PC-3 (cell line): ENCODE measurements around the gene HDAC9. TPM values are rescaled to one million over a fixed set of nuclear protein-coding genes. Genes with fewer than 3 reads are reported as not detected.

Experiments used
- ATAC-seq: fragments of 200-7000 bp; cut with Tn5 transposase; 2 replicates; pipeline ENCODE4 v1.9.1; 2020; ENCODE audit warnings: mild to moderate bottlenecking, moderate library complexity
- BruUV-seq: library from RNA; stranded (reverse); fragments of 400-500 nt; replicated peaks from 2 replicates; lab custom pipeline; 2021; lab: Mats Ljungman, UMichigan
- CTCF ChIA-PET: fragments of 300-600 bp; sonication (Branson Sonifier 250); formaldehyde crosslinking; loops from one replicate; lab custom pipeline; 2022; ENCODE audit warnings: antibody characterized with exemption; lab: Charles Lee
- POLR2A ChIA-PET: fragments of 300-600 bp; sonication (Branson Sonifier 250); formaldehyde crosslinking; loops from one replicate; lab custom pipeline; 2022; ENCODE audit warnings: antibody characterized with exemption; ENCODE audit not compliant: unreplicated experiment; lab: Charles Lee
- DNase-seq: peaks from one replicate; pipeline ENCODE4 v3.0.0-alpha.2; 2015
- H2AFZ ChIP-seq: fragments of 300-600 bp; sonication (generic); 2 replicates; pipeline ENCODE4 v1.6.0; 2016; ENCODE audit warnings: antibody characterized with exemption, low read length
- H3F3A ChIP-seq: fragments of 300-600 bp; sonication (generic); one replicate; pipeline ENCODE4 v1.6.0; 2017; ENCODE audit warnings: antibody characterized with exemption, low read length, control low read depth, mild to moderate bottlenecking; ENCODE audit not compliant: unreplicated experiment
- H3K27ac ChIP-seq: fragments of 300-600 bp; sonication (generic); 2 replicates; pipeline ENCODE4 v1.5.1; 2016; ENCODE audit warnings: mild to moderate bottlenecking, low read length
- H3K27me3 ChIP-seq: fragments of 300-600 bp; sonication (generic); 2 replicates; pipeline ENCODE4 v1.6.1; 2016; ENCODE audit warnings: low read length, mixed read lengths
- H3K36me3 ChIP-seq: fragments of 300-600 bp; sonication (generic); 2 replicates; pipeline ENCODE4 v1.6.1; 2016; ENCODE audit warnings: low read depth, mixed run types, low read length, mixed read lengths
- H3K4me1 ChIP-seq: fragments of 300-600 bp; sonication (generic); 2 replicates; pipeline ENCODE4 v1.5.1; 2016; ENCODE audit warnings: low read length; ENCODE audit not compliant: insufficient read depth
- H3K4me2 ChIP-seq: fragments of 300-600 bp; sonication (generic); 2 replicates; pipeline ENCODE4 v1.6.0; 2016; ENCODE audit warnings: low read length
- H3K4me3 ChIP-seq: fragments of 300-600 bp; sonication (generic); 2 replicates; pipeline ENCODE4 v1.5.1; 2016; ENCODE audit warnings: mild to moderate bottlenecking, low read length, mixed read lengths
- H3K79me2 ChIP-seq: fragments of 300-600 bp; sonication (generic); 2 replicates; pipeline ENCODE4 v1.6.1; 2017; ENCODE audit warnings: low read length, mixed read lengths
- H3K9ac ChIP-seq: fragments of 300-600 bp; sonication (generic); 2 replicates; pipeline ENCODE4 v1.6.0; 2016; ENCODE audit warnings: mild to moderate bottlenecking, low read length
- H3K9me2 ChIP-seq: fragments of 300-600 bp; sonication (generic); replicated peaks from 2 replicates; pipeline ENCODE4 v1.6.1; 2016; ENCODE audit warnings: mixed run types, low read length, mixed read lengths
- H3K9me3 ChIP-seq: fragments of 300-600 bp; sonication (generic); 2 replicates; pipeline ENCODE4 v1.6.1; 2016; ENCODE audit warnings: low read length, mixed read lengths
- H4K20me1 ChIP-seq: fragments of 300-600 bp; sonication (generic); 2 replicates; pipeline ENCODE4 v1.6.1; 2016; ENCODE audit warnings: low read length, mixed read lengths
- EZH2 ChIP-seq: fragments of 300-600 bp; sonication (generic); IDR thresholded peaks from one replicate; pipeline ENCODE4 v1.6.1; 2017; ENCODE audit warnings: antibody characterized with exemption, mild to moderate bottlenecking, low read length; ENCODE audit not compliant: unreplicated experiment
- EZH2phosphoT487 ChIP-seq: fragments of 300-600 bp; sonication (generic); IDR thresholded peaks from 2 replicates; pipeline ENCODE4 v1.6.1; 2018; ENCODE audit warnings: mild to moderate bottlenecking, antibody characterized with exemption, low read length, borderline replicate concordance
- intact Hi-C: fragments of 100-400 bp; cut with micrococcal nuclease; formaldehyde crosslinking; loops from 2 replicates; pipeline ENCODE4 v1.9.0; 2023
- total RNA-seq: library from RNA; depleted of rRNA; stranded (reverse); fragments of >200 nt; gene quantifications from 2 replicates; pipeline ENCODE4 v1.2.3, GENCODE V29; 2014
- TF ChIP-seq, protein P1 (sequence below): fragments of 300-600 bp; sonication (generic); conservative IDR thresholded peaks from 2 replicates; pipeline ENCODE4 v1.5.1; 2017; ENCODE audit warnings: antibody characterized with exemption, low read depth, mild to moderate bottlenecking, low read length

Gene HDAC9
- total RNA-seq, 1 experiment from 2014 or later, result 7.8 TPM

DNA sequence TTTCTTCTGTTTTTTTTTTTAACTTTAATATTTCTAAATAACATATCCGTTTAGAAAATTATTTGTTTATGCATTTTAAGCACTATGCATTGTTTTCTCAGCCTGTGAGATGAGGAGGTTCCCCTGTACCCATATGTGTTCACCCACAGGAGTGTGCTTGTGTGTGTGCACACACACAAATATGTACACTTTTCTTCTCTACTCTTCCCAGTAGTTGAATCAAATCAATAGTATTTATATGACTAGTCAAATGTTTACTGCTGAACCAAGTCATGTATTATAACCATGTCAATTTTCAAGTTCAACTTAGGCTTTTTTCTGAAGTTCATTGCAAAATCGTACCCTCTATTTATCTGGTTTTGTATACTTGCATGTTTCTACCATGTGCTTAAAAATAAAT lies 37.3 kb downstream of the HDAC9 start:
- peaks cover 6% of the 10 kb centered on the region for H3K4me1 ChIP-seq
- H3K27ac ChIP-seq, result no peak overlapping the region
- H3K9ac ChIP-seq, result no peak overlapping the region
- H3K9me2 ChIP-seq, result no peaks in the 10 kb centered on the region
- ATAC-seq (no peak), DNase-seq (no peak)
- H3K79me2 ChIP-seq, result no peaks in the 10 kb centered on the region
- no peak overlapping the region for H3K4me2 ChIP-seq
- H2AFZ ChIP-seq, result no peak overlapping the region
- H3K27me3 ChIP-seq, result no peaks in the 10 kb centered on the region
- H3K36me3 ChIP-seq, result no peaks in the 10 kb centered on the region
- no peaks in the 10 kb centered on the region for H4K20me1 ChIP-seq
- TF ChIP-seq, protein P1, sequence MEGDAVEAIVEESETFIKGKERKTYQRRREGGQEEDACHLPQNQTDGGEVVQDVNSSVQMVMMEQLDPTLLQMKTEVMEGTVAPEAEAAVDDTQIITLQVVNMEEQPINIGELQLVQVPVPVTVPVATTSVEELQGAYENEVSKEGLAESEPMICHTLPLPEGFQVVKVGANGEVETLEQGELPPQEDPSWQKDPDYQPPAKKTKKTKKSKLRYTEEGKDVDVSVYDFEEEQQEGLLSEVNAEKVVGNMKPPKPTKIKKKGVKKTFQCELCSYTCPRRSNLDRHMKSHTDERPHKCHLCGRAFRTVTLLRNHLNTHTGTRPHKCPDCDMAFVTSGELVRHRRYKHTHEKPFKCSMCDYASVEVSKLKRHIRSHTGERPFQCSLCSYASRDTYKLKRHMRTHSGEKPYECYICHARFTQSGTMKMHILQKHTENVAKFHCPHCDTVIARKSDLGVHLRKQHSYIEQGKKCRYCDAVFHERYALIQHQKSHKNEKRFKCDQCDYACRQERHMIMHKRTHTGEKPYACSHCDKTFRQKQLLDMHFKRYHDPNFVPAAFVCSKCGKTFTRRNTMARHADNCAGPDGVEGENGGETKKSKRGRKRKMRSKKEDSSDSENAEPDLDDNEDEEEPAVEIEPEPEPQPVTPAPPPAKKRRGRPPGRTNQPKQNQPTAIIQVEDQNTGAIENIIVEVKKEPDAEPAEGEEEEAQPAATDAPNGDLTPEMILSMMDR, result no peak
- no peak for TF ChIP-seq EZH2phosphoT487
- no peak for TF ChIP-seq EZH2
- CTCF ChIA-PET, result no interaction called here
- BruUV-seq, result no TSS peak
- POLR2A ChIA-PET, result no interaction called here
- H3K4me3 ChIP-seq, result no peak overlapping the region
- H3K9me3 ChIP-seq, result no peaks in the 10 kb centered on the region
- no peaks in the 10 kb centered on the region for H3F3A ChIP-seq
- intact Hi-C loops, result no loop called here

DNA sequence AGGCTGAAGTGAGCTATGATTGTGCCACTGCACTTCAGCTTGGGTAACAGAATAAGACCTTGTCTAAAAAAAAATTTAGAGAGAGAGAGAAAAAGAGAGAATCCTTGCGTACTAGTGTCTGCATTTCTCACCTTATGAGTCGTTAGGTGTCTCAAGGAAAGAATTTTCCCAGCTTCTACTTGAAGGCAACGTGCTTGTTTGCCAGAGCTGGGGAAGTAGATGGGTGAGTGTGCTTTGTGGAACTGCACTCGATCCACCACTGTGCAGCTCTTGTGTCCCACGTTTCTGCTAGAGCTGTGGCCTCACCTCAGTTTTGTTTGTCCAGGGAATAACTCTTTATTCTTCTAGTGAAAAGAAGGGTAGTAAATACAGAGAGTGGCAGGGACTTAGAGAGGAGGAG lies 38.9 kb downstream of the HDAC9 start:
- H3K27me3 ChIP-seq, result no peaks in the 10 kb centered on the region
- H3K4me3 ChIP-seq, result no peak overlapping the region
- no peak overlapping the region for H3K27ac ChIP-seq
- no TSS peak for BruUV-seq
- H3F3A ChIP-seq, result no peaks in the 10 kb centered on the region
- DNase-seq (no peak), ATAC-seq (no peak)
- peaks cover 6% of the 10 kb centered on the region for H3K4me1 ChIP-seq
- no peaks in the 10 kb centered on the region for H3K79me2 ChIP-seq
- TF ChIP-seq EZH2, result no peak
- TF ChIP-seq, protein P1, result no peak
- TF ChIP-seq EZH2phosphoT487, result no peak
- intact Hi-C loops, result no loop called here
- H3K9ac ChIP-seq, result no peak overlapping the region
- ChIA-PET POLR2A (no interaction called here), CTCF (no interaction called here)
- no peaks in the 10 kb centered on the region for H3K9me2 ChIP-seq
- no peaks in the 10 kb centered on the region for H3K9me3 ChIP-seq
- H4K20me1 ChIP-seq, result no peaks in the 10 kb centered on the region
- H3K36me3 ChIP-seq, result no peaks in the 10 kb centered on the region
- H3K4me2 ChIP-seq, result no peak overlapping the region
- no peak overlapping the region for H2AFZ ChIP-seq

DNA sequence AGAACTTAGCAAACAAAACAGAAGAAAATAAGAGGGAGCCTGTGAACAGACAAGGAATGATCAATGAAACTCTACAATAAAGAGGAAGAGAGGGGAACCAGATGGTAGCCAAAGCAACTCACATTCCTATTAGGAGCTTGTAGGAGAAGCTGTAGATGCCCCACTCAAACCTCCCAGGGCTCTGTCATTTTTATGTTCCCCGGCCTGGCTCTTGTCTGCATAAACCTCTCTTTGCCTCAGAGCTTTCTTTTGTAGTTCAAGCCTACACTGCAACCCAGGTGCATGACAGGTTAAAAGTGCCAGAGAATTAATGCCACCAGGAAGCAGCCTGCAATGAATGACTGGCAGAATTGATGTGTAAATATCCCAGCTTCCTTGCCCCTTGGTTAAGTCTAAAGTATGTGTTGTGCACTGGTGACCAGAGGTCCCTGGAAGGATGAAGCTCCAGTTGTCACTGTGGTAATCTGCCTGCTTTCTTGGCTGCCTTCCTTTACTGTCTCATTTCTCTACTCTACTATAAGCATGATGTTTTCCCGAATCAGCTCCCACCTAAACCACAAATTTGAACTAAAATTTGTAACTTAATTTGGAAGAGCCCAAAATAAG lies 40.4 kb downstream of the HDAC9 start:
- no peak overlapping the region for H3K27ac ChIP-seq
- no peak for ATAC-seq
- POLR2A ChIA-PET, result no interaction called here
- no peak overlapping the region for H3K4me2 ChIP-seq
- H3F3A ChIP-seq, result no peaks in the 10 kb centered on the region
- no peak for DNase-seq
- no peak overlapping the region for H3K4me3 ChIP-seq
- no peaks in the 10 kb centered on the region for H3K9me2 ChIP-seq
- no peaks in the 10 kb centered on the region for H3K79me2 ChIP-seq
- peaks cover 6% of the 10 kb centered on the region for H3K4me1 ChIP-seq
- H3K9me3 ChIP-seq, result no peaks in the 10 kb centered on the region
- no peaks in the 10 kb centered on the region for H3K27me3 ChIP-seq
- no TSS peak for BruUV-seq
- no peaks in the 10 kb centered on the region for H4K20me1 ChIP-seq
- intact Hi-C loops, result no loop called here
- TF ChIP-seq, protein P1, result no peak
- no peak for TF ChIP-seq EZH2
- TF ChIP-seq EZH2phosphoT487, result no peak
- no peak overlapping the region for H2AFZ ChIP-seq
- H3K9ac ChIP-seq, result no peak overlapping the region
- H3K36me3 ChIP-seq, result no peaks in the 10 kb centered on the region
- CTCF ChIA-PET, result no interaction called here
